ENCODE measurements around the gene IRF7.

IRF7 gene

DNA sequence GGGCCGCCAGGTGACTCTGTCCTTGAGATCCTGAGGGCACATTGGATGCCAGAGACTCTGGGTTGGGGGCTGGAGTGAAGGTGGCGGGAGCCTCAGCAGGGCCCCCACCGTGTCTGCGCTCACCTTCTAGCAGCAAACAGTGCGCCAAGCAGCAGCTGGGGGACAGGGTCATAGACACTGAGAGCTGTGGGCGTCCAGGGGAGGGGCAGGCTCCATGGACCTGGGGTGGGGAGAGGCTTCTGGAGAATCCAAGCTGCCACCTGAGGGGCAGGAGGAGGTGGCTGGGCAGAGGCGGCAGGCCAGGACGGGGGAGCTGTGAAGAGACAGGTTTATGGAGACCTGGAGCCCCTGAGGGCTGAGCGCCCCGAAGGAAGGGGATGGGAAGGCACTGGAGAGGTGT is 31.5 kb downstream of the IRF7 start:
- no peak for DNase-seq (ENCODE audit: low spot score)
- TF ChIP-seq, protein P1, sequence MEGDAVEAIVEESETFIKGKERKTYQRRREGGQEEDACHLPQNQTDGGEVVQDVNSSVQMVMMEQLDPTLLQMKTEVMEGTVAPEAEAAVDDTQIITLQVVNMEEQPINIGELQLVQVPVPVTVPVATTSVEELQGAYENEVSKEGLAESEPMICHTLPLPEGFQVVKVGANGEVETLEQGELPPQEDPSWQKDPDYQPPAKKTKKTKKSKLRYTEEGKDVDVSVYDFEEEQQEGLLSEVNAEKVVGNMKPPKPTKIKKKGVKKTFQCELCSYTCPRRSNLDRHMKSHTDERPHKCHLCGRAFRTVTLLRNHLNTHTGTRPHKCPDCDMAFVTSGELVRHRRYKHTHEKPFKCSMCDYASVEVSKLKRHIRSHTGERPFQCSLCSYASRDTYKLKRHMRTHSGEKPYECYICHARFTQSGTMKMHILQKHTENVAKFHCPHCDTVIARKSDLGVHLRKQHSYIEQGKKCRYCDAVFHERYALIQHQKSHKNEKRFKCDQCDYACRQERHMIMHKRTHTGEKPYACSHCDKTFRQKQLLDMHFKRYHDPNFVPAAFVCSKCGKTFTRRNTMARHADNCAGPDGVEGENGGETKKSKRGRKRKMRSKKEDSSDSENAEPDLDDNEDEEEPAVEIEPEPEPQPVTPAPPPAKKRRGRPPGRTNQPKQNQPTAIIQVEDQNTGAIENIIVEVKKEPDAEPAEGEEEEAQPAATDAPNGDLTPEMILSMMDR (IDR thresholded peaks at IDR 0.05; ENCODE audit: extremely low read depth, insufficient read depth, missing control alignments), result no peak
- in situ Hi-C loops (cut with MboI; ENCODE audit: low pct_unique_long_range_greater_than_20kb, low sequenced_read_pairs, unreplicated experiment), result no loop called here

DNA sequence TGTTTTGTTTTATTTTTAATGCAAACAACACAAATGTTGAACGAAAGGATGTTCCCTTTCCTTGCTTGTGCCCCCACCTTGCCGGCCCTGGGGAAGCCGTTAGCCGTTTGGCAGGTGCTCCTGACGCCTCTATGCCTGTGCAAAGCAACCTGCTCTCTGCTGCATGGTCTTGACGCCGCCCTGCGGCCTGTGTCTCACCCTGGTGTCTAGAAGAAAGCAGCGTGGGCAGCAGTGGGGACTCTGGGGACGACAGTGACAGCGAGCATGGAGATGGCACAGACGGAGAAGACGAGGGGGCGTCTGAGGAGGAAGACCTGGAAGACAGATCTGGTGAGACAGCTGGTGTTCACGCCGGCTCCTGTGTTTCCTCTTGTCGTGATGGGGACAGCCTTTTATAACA is 34.0 kb downstream of the IRF7 start:
- in situ Hi-C loops (cut with MboI; ENCODE audit: low pct_unique_long_range_greater_than_20kb, low sequenced_read_pairs, unreplicated experiment), result no loop called here
- DNase-seq (ENCODE audit: low spot score), result no peak
- TF ChIP-seq, protein P1 (IDR thresholded peaks at IDR 0.05; ENCODE audit: extremely low read depth, insufficient read depth, missing control alignments), result no peak

DNA sequence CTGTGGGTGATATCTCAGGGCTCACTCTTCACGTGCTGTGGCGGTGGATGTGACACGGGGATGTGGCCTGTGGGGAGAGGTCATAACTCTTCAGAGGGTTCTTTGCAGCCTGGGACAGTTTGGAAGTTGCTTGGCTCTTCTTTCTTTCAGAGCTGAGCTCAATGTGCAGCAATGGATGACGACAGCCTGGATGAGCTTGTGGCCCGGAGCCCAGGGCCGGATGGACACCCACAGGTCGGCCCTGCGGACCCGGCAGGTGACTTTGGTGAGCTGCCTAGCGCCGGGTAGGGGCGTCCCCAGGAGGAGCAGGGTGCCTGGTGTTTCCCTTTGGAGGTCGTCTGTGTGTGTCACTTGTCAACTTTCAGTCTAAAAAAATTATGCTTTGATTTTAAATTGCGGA is 34.4 kb downstream of the IRF7 start:
- no peak for DNase-seq (ENCODE audit: low spot score)
- in situ Hi-C loops (cut with MboI; ENCODE audit: low pct_unique_long_range_greater_than_20kb, low sequenced_read_pairs, unreplicated experiment), result no loop called here
- TF ChIP-seq, protein P1 (IDR thresholded peaks at IDR 0.05; ENCODE audit: extremely low read depth, insufficient read depth, missing control alignments), result no peak

DNA sequence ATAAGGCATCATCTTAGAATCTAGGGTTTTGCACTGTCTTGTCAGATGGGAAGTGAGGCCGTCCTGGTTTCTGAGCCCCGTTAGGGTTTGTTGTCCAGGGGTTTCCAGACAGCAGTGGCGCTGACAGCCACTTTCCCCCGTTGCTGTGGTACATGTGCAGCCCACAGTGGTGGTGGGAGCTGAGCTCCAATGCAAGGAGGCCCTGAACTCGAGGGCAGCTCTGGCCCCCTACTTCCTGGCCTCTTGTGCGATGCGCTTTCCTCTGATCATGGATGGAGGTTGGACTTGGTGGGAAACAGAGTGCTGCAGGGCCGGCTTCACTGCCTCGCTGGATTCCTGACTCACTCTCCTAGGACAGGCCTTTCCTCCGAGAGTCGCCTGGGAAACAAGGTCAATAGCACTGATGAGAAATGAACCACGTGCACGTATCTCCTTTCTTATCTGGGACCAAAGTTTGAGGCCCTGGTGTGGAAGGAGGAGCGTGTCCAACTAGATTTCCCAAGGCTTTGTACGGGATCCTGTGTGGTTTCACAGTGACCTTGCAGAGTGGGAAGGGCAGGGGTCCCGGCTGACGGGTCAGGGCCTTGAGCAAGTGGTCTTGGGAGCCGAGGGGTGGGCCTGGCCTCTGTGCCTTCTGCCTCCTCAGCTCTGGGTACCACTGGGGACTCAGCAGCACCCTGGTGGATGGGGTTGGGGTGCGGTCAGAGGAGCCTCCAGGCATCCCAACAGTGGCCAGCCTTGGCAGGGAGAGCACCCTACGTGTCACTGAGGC is 35.7 kb downstream of the IRF7 start:
- in situ Hi-C loops (cut with MboI; ENCODE audit: low pct_unique_long_range_greater_than_20kb, low sequenced_read_pairs, unreplicated experiment), result no loop called here
- no peak for DNase-seq (ENCODE audit: low spot score)
- TF ChIP-seq, protein P1 (IDR thresholded peaks at IDR 0.05; ENCODE audit: extremely low read depth, insufficient read depth, missing control alignments), result no peak

GRCh38 chr11:578276-579035 is 37.3 kb downstream of the IRF7 start:
- in situ Hi-C loops (cut with MboI; ENCODE audit: low pct_unique_long_range_greater_than_20kb, low sequenced_read_pairs, unreplicated experiment), result no loop called here
- TF ChIP-seq, protein P1 (IDR thresholded peaks at IDR 0.05; ENCODE audit: extremely low read depth, insufficient read depth, missing control alignments), result no peak
- no peak for DNase-seq (ENCODE audit: low spot score)

- DNase-seq (ENCODE audit: low spot score), result no peak
- TF ChIP-seq, protein P1 (IDR thresholded peaks at IDR 0.05; ENCODE audit: extremely low read depth, insufficient read depth, missing control alignments), result no peak
- in situ Hi-C loops (cut with MboI; ENCODE audit: low pct_unique_long_range_greater_than_20kb, low sequenced_read_pairs, unreplicated experiment), result no loop called here
Measured at GRCh38 chr11:577611-577894, 38.2 kb downstream of the IRF7 start.

Data from GM13977 (cell line).